Lower lobe of right lung (tissue), 2 donors: ENCODE measurements around the gene LRRC57. TPM values are rescaled to one million over a fixed set of nuclear protein-coding genes. Genes with fewer than 3 reads are reported as not detected.

ENCODE experiments used
- ATAC-seq, 2 donors: fragments of 200-7000 bp; cut with Tn5 transposase; one replicate each; pipeline ENCODE4 v1.9.1; 2020 to 2022; ENCODE audit warnings: mild to moderate bottlenecking in 2 of 2, moderate library complexity in 2 of 2
- DNase-seq: peaks from one replicate; pipeline ENCODE4 v3.0.0-alpha.2; 2020
- H3K27ac ChIP-seq: fragments of 200-600 bp; one replicate; pipeline ENCODE4 v1.8.0; 2022
- H3K27me3 ChIP-seq: fragments of 200-600 bp; one replicate; pipeline ENCODE4 v1.8.0; 2022; ENCODE audit warnings: low read depth
- H3K36me3 ChIP-seq: fragments of 200-600 bp; one replicate; pipeline ENCODE4 v1.8.0; 2022; ENCODE audit warnings: mild to moderate bottlenecking
- H3K4me1 ChIP-seq: fragments of 200-600 bp; one replicate; pipeline ENCODE4 v1.8.0; 2022
- H3K4me3 ChIP-seq: fragments of 200-600 bp; one replicate; pipeline ENCODE4 v1.8.0; 2022; ENCODE audit warnings: mild to moderate bottlenecking
- H3K9me3 ChIP-seq: fragments of 200-600 bp; one replicate; pipeline ENCODE4 v1.8.0; 2022
- intact Hi-C: fragments of 100-400 bp; cut with DNase I; formaldehyde crosslinking; loops from one replicate; pipeline ENCODE4 v1.11.0; 2022
- total RNA-seq: library from RNA; stranded (reverse); fragmentation: NEBNext Ultra II Directional; extraction: Animal tissue kit (Norgen Biotek cat#: 25700); gene quantifications from one replicate; pipeline ENCODE4 v1.2.1, GENCODE V29; 2021
- TF ChIP-seq, protein P1 (sequence below): fragments of 200-600 bp; IDR thresholded peaks from one replicate; pipeline ENCODE4 v1.8.0; 2022; ENCODE audit warnings: antibody characterized with exemption, mild to moderate bottlenecking
- donor health status: DM: no; HTN: yes; CAD: no; lungs with severe emphysema.

LRRC57 gene
- total RNA-seq, 1 donor from 2014 or later, result 23.7 TPM

DNA sequence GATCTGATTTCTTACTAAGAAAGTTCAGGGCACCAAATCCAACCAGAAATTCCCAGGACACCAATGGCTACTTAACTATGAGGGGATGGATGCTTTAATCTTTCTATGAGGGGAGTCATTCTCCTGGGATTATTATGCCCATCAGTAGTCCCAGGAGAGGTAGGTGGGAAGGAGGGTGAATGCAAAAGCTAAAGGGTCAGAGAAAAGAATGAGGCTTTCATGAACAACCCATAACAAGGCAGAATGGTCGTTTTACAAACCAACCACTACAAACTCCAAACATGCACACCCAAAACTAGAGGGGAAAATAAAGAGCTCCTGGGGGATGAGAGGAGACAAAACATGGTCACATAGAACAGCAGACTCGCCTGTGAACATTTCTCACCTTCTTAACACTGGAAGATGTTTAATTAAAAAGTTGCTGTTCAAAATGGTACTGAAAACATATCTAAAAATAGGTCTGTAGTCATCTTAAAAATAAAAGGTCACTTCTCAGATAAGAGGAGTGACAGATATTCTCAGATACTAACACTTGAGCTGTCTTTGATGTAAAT lies 30.5 kb upstream of the LRRC57 start:
- ATAC-seq (no peak), DNase-seq (no peak)
- TF ChIP-seq, protein P1, sequence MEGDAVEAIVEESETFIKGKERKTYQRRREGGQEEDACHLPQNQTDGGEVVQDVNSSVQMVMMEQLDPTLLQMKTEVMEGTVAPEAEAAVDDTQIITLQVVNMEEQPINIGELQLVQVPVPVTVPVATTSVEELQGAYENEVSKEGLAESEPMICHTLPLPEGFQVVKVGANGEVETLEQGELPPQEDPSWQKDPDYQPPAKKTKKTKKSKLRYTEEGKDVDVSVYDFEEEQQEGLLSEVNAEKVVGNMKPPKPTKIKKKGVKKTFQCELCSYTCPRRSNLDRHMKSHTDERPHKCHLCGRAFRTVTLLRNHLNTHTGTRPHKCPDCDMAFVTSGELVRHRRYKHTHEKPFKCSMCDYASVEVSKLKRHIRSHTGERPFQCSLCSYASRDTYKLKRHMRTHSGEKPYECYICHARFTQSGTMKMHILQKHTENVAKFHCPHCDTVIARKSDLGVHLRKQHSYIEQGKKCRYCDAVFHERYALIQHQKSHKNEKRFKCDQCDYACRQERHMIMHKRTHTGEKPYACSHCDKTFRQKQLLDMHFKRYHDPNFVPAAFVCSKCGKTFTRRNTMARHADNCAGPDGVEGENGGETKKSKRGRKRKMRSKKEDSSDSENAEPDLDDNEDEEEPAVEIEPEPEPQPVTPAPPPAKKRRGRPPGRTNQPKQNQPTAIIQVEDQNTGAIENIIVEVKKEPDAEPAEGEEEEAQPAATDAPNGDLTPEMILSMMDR, result no peak
- no peaks in the 10 kb centered on the region for H3K27me3 ChIP-seq
- H3K9me3 ChIP-seq, result no peaks in the 10 kb centered on the region
- H3K4me3 ChIP-seq, result no peak overlapping the region
- H3K36me3 ChIP-seq, result no peaks in the 10 kb centered on the region
- H3K27ac ChIP-seq, result no peak overlapping the region
- peaks cover 57% of the 10 kb centered on the region for H3K4me1 ChIP-seq
- intact Hi-C loops, result no loop called here

DNA sequence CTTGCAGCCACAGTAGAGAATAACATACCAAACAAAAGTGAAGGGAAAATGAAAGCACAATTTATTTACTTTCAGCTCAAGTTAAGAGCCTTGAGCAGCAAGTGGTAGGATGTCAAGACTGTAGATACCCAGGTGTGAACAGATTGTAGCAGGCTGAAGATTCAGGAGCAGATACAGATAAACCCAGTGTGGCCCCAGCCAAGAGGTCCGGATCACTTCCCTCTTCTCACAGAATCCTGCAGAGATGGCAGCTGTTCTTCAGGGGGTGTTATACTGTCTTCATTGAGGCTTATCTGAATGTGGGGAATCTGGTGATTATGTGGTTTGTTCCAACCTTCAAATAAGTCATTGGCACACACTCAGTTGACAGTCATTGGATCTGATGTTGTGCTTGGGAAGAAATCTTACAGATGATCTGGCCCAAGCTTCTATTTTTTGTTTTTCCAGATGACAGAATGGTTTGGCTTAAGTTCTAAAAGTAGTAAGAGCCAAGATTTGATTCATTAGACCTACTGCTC lies 29.0 kb upstream of the LRRC57 start:
- no peak overlapping the region for H3K27ac ChIP-seq

GRCh38 chr15:42576776-42577175 lies 28.2 kb upstream of the LRRC57 start:
- Histone ChIP-seq H3K4me3 (peak overlapping the region; percentile 91), H3K27ac (no peak overlapping the region), H3K36me3 (no peaks in the 10 kb centered on the region), H3K27me3 (no peaks in the 10 kb centered on the region), H3K4me1 (peaks cover 36% of the 10 kb centered on the region), H3K9me3 (no peaks in the 10 kb centered on the region)
- ATAC-seq (no peak), DNase-seq (no peak)
- intact Hi-C loops, result no loop called here
- TF ChIP-seq, protein P1, result no peak

More for the DNA sequence above, 29.0 kb upstream of the LRRC57 start:
- Histone ChIP-seq H3K4me3 (peak overlapping the region; percentile 91), H3K27me3 (no peaks in the 10 kb centered on the region), H3K4me1 (peaks cover 44% of the 10 kb centered on the region), H3K36me3 (no peaks in the 10 kb centered on the region), H3K9me3 (no peaks in the 10 kb centered on the region)
- TF ChIP-seq, protein P1, result no peak
- ATAC-seq, result no peak
- intact Hi-C loops, result no loop called here
- DNase-seq, result no peak

DNA sequence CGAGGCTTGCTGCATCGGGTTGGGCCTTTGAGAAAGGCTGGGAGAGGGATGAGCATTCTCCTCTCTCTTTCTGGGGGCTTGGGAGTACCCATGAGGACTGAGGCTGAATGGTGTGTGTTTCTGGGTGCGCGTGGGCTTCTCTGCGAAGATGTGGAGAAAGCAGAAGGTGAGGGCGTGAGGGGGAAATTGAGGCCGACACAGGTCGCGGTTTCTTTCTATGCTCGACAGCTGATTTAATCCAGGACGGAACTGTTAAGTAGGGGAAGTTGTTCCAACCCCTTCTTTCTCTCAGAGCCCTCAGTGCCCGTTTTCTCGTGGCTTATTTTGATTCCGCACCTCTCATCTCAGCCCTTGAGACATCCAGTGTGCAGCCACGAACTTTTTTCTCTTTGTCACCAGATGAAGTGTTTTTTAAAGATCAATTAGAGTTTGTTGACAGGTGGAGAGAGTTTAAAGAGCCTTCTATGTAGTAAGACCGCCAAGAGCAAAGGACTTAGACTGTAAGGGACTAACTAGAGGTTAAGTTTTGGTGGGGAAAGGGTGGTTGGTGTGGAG lies 27.5 kb upstream of the LRRC57 start:
- intact Hi-C loops, result no loop called here
- TF ChIP-seq, protein P1, result no peak
- H3K4me1 ChIP-seq, result peaks cover 31% of the 10 kb centered on the region
- no peak for ATAC-seq
- H3K4me3 ChIP-seq, result peak overlapping the region; percentile 91
- no peak for DNase-seq
- no peaks in the 10 kb centered on the region for H3K36me3 ChIP-seq
- H3K27me3 ChIP-seq, result no peaks in the 10 kb centered on the region
- H3K27ac ChIP-seq, result peak overlapping the region; percentile 87
- H3K9me3 ChIP-seq, result no peaks in the 10 kb centered on the region

GRCh38 chr15:42575188-42576039 lies 26.8 kb upstream of the LRRC57 start, which contains the start of gene STARD9:
STARD9 (plus strand) TSS chr15:42575606; CDS start chr15:42575716, 110 bp downstream.
- H3K4me1 ChIP-seq, result peaks cover 24% of the 10 kb centered on the region
- H3K36me3 ChIP-seq, result no peaks in the 10 kb centered on the region
- ATAC-seq, result peak; percentile 98 to 99
- H3K27me3 ChIP-seq, result no peaks in the 10 kb centered on the region
- intact Hi-C loops, result no loop called here
- TF ChIP-seq, protein P1, result peak; percentile 1
- peak within 1 kb of the TSS; percentile 87 for H3K27ac ChIP-seq
- peak; percentile 99 for DNase-seq
- H3K4me3 ChIP-seq, result peak within 1 kb of the TSS; percentile 91
- no peaks in the 10 kb centered on the region for H3K9me3 ChIP-seq
